ENCODE measurements around the gene AATF.

AATF gene

GRCh38 chr17:37098152-37098551 lies 149.4 kb downstream of the AATF start:
- Histone ChIP-seq H3K4me1 (ENCODE audit: insufficient read depth, low read length, poor library complexity, severe bottlenecking) (peaks cover 18% of the 10 kb centered on the region), H3K4me2 (ENCODE audit: low read depth, low read length, poor library complexity, severe bottlenecking) (no peak overlapping the region), H3K9me2 (replicated peaks; ENCODE audit: low read depth, low read length) (no peaks in the 10 kb centered on the region), H2AFZ (ENCODE audit: low read length) (no peak overlapping the region), H3K9me3 (ENCODE audit: insufficient read depth, low read depth, low read length) (no peaks in the 10 kb centered on the region), H4K20me1 (ENCODE audit: insufficient read depth, low read length, poor library complexity, severe bottlenecking) (no peaks in the 10 kb centered on the region), H3K27me3 (ENCODE audit: insufficient read depth, low read length, poor library complexity, severe bottlenecking) (no peaks in the 10 kb centered on the region), H3K9ac (ENCODE audit: low read depth, low read length, poor library complexity, severe bottlenecking) (no peak overlapping the region), H3K79me2 (ENCODE audit: insufficient read depth, low read length) (no peaks in the 10 kb centered on the region), H3K4me3 (ENCODE audit: low read length, poor library complexity, severe bottlenecking) (no peak overlapping the region), H3K36me3 (ENCODE audit: insufficient read depth, low read length) (peaks cover 32% of the 10 kb centered on the region; the same call in 1 of the 2 replicates), H3F3A (ENCODE audit: low read depth) (no peaks in the 10 kb centered on the region)
- TF ChIP-seq EZH2phosphoT487 (IDR thresholded peaks at IDR 0.05; ENCODE audit: borderline replicate concordance) (no peak), CTCF (conservative IDR thresholded peaks at IDR 0.05; ENCODE audit: low read length) (no peak)

GRCh38 chr17:37098910-37099664 lies 150.3 kb downstream of the AATF start:
- Histone ChIP-seq H4K20me1 (ENCODE audit: insufficient read depth, low read length, poor library complexity, severe bottlenecking) (no peaks in the 10 kb centered on the region), H3F3A (ENCODE audit: low read depth) (no peaks in the 10 kb centered on the region), H3K27me3 (ENCODE audit: insufficient read depth, low read length, poor library complexity, severe bottlenecking) (no peaks in the 10 kb centered on the region), H3K9me3 (ENCODE audit: insufficient read depth, low read depth, low read length) (no peaks in the 10 kb centered on the region), H3K9me2 (replicated peaks; ENCODE audit: low read depth, low read length) (no peaks in the 10 kb centered on the region), H2AFZ (ENCODE audit: low read length) (no peak overlapping the region), H3K36me3 (ENCODE audit: insufficient read depth, low read length) (peaks cover 39% of the 10 kb centered on the region; the same call in 1 of the 2 replicates), H3K4me2 (ENCODE audit: low read depth, low read length, poor library complexity, severe bottlenecking) (no peak overlapping the region), H3K4me1 (ENCODE audit: insufficient read depth, low read length, poor library complexity, severe bottlenecking) (peaks cover 12% of the 10 kb centered on the region), H3K4me3 (ENCODE audit: low read length, poor library complexity, severe bottlenecking) (no peak overlapping the region), H3K79me2 (ENCODE audit: insufficient read depth, low read length) (no peaks in the 10 kb centered on the region), H3K9ac (ENCODE audit: low read depth, low read length, poor library complexity, severe bottlenecking) (no peak overlapping the region)
- TF ChIP-seq CTCF (conservative IDR thresholded peaks at IDR 0.05; ENCODE audit: low read length) (no peak), EZH2phosphoT487 (IDR thresholded peaks at IDR 0.05; ENCODE audit: borderline replicate concordance) (no peak)

- H4K20me1 ChIP-seq (ENCODE audit: insufficient read depth, low read length, poor library complexity, severe bottlenecking), result no peaks in the 10 kb centered on the region
- TF ChIP-seq EZH2phosphoT487 (IDR thresholded peaks at IDR 0.05; ENCODE audit: borderline replicate concordance), result no peak
- no peak overlapping the region for H3K4me3 ChIP-seq (ENCODE audit: low read length, poor library complexity, severe bottlenecking)
- no peak overlapping the region for H3K9ac ChIP-seq (ENCODE audit: low read depth, low read length, poor library complexity, severe bottlenecking)
- no peak overlapping the region for H3K4me2 ChIP-seq (ENCODE audit: low read depth, low read length, poor library complexity, severe bottlenecking)
- H3K79me2 ChIP-seq (ENCODE audit: insufficient read depth, low read length), result no peaks in the 10 kb centered on the region
- no peaks in the 10 kb centered on the region for H3F3A ChIP-seq (ENCODE audit: low read depth)
- peaks cover 46% of the 10 kb centered on the region; the same call in 1 of the 2 replicates for H3K36me3 ChIP-seq (ENCODE audit: insufficient read depth, low read length)
- no peaks in the 10 kb centered on the region for H3K9me3 ChIP-seq (ENCODE audit: insufficient read depth, low read depth, low read length)
- no peak overlapping the region for H2AFZ ChIP-seq (ENCODE audit: low read length)
- no peaks in the 10 kb centered on the region for H3K9me2 ChIP-seq (replicated peaks; ENCODE audit: low read depth, low read length)
- no peaks in the 10 kb centered on the region for H3K27me3 ChIP-seq (ENCODE audit: insufficient read depth, low read length, poor library complexity, severe bottlenecking)
- H3K4me1 ChIP-seq (ENCODE audit: insufficient read depth, low read length, poor library complexity, severe bottlenecking), result peaks cover under 1% of the 10 kb centered on the region
Observed at GRCh38 chr17:37100231-37100630, 151.5 kb downstream of the AATF start.

GRCh38 chr17:37101306-37101705 lies 152.6 kb downstream of the AATF start:
- Histone ChIP-seq H3K9ac (ENCODE audit: low read depth, low read length, poor library complexity, severe bottlenecking) (no peak overlapping the region), H3K9me3 (ENCODE audit: insufficient read depth, low read depth, low read length) (no peaks in the 10 kb centered on the region), H3K36me3 (ENCODE audit: insufficient read depth, low read length) (peaks cover 37% of the 10 kb centered on the region; the same call in 1 of the 2 replicates), H3K4me2 (ENCODE audit: low read depth, low read length, poor library complexity, severe bottlenecking) (no peak overlapping the region), H3K4me3 (ENCODE audit: low read length, poor library complexity, severe bottlenecking) (no peak overlapping the region), H2AFZ (ENCODE audit: low read length) (no peak overlapping the region), H3K79me2 (ENCODE audit: insufficient read depth, low read length) (no peaks in the 10 kb centered on the region), H4K20me1 (ENCODE audit: insufficient read depth, low read length, poor library complexity, severe bottlenecking) (no peaks in the 10 kb centered on the region), H3K9me2 (replicated peaks; ENCODE audit: low read depth, low read length) (no peaks in the 10 kb centered on the region), H3K27me3 (ENCODE audit: insufficient read depth, low read length, poor library complexity, severe bottlenecking) (no peaks in the 10 kb centered on the region), H3K4me1 (ENCODE audit: insufficient read depth, low read length, poor library complexity, severe bottlenecking) (no peaks in the 10 kb centered on the region), H3F3A (ENCODE audit: low read depth) (no peaks in the 10 kb centered on the region)
- TF ChIP-seq EZH2phosphoT487 (IDR thresholded peaks at IDR 0.05; ENCODE audit: borderline replicate concordance), result no peak
- no peak for TF ChIP-seq CTCF (conservative IDR thresholded peaks at IDR 0.05; ENCODE audit: low read length)

Measured in Loucy (cell line).